AML-193 (cell line): ENCODE measurements around the gene FAM120AOS.
"Not testable (repeated sequence)": the region's sequence is repeated elsewhere in the genome, so short reads cannot be mapped to it uniquely, and the experiment has no call there.

Experiments used
- DNase-seq, 2 experiments: peaks; one replicate each; lab custom pipeline; 2025; lab: John Stamatoyannopoulos, UW

FAM120AOS gene

DNA sequence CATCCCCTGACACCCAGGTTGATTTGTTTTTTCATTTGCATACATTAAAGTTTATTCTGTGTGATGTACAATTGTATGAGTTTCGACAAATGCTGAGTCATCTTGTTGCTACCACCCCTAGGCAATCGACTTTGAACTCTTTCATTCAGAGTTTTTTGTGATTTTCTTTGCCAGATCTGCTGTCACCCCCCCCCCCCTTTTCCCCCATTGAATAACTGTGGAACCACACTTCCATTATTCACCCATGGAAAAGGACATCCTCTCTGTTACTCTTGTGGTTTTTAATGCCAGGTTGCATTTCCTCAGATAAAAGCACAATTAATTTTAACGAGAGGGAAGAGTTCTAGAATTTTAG lies 13.7 kb upstream of the FAM120AOS start:
- no peak for DNase-seq

DNA sequence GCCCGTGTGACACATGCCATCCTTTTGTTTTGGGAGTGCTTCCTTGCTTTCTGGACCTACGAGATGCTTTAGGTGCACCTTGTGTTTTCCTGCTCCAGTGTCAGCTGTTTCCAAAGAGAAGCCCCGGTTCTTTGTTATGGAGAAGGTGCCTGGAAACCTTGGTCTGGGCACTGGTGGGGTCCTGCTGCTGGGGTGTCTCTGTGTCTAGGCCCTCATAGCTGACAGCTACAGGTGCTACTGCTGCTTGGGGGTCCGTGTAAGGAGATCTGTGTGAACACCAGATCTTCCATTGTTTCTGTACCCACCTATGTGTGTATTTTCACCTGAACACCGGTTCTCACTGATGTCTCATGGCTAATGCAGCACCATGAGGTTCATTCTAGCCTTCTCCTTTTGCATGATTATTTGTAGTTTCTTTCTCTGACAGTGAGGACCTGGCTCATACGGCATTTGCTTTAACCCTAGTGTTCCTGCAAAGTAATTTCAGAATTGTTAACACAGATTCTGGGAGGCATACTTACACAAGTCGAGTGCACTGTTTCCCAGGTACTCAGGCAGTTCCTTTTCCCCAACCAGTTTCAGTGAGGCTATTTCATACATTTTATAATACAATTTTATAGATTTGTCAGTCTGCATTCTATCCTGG lies 13.2 kb upstream of the FAM120AOS start:
- DNase-seq = no peak

DNA sequence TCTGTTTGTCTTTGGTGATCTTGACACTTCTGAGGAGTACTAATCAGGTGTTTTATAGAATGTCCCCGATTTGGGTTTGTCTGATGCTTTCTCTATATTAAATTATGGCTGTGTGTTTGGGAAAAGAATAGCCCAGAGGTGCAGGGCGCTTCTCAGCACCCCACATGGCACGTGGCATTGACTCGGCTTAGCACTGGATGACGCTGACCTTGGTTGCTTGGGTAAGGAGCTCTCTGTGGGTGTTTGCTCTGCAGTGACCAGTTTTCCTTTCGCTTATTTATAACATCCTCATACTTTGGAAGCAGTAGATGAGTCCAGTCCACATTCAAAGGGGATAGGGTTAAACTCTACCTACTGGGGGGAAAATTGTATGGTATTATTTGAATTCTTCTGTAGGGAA lies 12.5 kb upstream of the FAM120AOS start:
- no peak for DNase-seq

DNA sequence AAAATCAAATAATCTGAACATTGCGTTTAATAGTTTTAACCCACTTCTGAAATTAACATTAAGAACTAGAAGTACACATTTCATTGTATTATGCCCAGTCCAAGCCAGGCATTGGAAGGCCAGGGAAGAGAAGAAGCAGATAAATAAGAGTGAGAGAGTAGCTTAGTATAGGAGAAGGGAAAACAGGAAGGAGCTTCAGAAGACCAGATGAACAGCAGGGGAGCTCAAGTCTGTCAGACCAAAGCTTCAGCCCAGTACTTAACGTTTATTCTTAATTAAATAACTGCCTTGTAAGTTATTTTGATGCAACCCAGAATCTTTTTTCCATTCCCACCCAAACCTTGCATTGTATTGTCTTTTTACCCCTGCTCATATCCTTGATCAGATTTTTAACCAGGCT lies 11.5 kb upstream of the FAM120AOS start:
- DNase-seq = no peak

DNA sequence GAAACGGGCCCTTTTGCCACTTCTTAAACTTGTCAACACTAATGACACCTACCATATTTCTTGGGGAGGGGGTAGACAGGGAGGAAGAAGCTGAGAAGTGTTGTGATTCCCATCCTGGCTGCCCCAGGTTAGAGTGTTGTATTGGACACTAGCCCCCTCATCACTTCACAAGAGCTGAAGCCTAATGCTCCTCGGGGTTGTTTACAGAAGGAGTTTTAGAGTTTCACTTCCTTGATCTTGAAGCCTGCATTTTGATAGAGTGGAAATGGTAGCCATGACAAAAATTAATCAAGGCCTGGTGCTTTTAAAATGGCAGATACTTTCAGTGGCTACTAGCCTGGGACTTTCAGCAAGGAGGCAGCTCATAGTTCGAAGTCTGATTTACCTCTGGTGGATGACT lies 11.0 kb upstream of the FAM120AOS start:
- no peak for DNase-seq

DNA sequence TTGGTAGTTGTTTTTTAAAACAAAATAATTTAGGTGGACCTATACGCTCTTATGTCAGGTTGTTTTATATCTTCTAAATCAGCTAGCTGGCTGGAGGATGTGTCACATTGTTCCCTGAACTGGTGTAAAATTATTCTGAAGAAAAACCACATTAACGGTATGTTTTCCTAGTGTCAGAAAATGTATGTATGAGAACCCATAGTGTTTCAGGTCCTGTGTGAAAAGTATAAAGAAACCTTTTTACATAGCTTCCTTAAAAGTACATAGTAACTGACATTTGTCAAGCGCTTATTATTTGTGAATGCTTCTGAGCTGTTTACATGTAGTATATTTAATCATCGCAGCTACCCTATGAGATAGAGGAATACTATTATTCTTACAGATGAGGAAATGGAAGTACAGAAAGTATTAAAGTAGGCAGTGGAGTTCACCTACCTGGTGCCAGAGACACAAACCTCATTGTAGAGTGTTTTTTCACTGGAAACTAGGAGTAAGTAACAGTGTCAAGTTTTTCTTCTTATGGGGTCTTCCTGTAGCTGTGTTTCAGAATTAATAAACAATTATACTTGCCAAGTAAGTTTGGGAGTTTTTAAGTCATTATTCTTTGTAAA lies 10.4 kb upstream of the FAM120AOS start:
- DNase-seq = no peak

DNA sequence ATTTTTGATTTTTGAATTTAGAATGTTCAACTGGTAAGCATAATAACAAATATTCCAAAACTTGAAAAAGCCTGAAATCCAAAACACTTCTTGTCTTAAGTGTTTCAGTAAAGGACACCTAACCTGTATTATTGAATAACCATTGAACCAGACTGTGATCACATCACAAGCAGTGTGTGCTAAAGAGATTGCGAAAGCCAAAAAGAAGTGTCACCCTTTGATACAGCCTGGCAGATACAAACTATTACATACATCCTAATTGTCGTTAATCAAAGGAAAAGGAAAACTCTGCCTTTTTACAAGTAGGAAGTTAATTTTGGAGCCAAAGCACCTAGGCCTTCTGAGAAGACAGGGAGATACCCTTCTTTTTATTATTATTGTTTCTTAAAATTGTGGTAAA lies 8.4 kb upstream of the FAM120AOS start:
- no peak for DNase-seq

DNA sequence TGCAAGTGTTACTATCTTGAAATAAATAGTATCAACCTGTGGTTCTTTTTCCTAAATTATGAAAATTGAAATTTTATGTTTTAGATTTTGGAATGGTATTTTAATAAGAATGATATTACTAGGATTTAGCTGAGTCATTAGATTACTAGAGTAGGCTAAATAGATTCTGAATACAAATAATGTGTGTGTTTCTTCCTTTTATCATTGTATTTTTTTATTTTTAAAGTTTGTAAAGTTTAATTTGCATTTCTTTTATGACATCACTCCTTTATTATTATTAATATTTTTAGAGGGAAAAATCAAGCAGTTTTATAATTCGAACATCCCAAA lies 8.0 kb upstream of the FAM120AOS start:
- DNase-seq = no peak

DNA sequence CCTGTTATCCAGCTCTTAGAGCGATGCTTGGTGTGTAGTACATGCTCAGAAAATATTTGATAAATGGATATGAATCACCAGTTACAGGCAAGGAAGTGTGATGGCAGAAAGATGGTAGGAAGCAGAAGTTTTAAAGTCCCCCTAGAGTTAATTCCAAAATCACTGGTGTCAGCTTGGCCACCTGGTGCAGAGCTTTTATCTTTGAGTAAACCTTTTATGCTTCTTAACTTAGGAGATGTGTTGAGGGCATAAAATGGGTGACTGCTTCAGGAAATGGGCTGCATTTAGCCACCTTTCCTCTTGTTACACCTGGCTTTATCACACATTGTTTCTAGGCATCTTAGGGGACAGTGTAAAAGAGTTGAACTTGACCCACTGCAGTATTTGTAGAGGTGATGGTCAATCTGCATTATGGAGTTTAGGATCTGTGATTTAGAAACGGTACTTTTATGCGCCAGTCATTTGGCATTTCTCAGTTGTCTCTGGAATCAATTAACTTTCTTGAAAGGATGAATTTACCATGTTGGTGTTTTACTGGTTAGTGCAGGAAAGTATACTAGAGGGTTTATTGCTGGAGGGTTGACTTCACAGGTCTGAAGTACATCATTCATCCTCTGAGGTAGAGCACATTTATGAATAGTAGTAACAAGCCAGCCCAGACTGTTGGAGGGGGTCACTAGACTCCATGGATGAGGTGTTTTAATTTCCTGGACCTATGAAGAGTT lies 7.5 kb upstream of the FAM120AOS start:
- no peak for DNase-seq

DNA sequence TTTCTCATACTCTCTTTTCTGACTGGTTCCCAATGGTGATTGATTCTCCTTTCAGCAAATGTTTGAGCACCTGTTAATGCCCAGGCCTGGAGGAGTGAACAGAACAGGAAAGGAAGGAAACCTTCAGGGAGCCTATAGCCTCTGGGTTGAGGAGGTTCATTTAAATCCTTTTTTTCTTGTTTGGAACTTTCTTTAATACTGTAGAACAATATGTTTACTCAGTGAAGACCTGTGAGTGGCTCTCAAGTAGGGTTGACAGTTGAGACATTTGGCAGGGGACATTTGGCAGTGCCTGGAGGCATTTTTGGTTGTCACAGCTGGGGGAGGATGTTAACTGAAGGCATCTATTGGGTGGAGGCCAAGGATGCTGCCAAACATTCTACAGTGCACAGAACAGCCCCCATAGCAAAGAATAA lies 6.1 kb upstream of the FAM120AOS start:
- DNase-seq = no peak

DNA sequence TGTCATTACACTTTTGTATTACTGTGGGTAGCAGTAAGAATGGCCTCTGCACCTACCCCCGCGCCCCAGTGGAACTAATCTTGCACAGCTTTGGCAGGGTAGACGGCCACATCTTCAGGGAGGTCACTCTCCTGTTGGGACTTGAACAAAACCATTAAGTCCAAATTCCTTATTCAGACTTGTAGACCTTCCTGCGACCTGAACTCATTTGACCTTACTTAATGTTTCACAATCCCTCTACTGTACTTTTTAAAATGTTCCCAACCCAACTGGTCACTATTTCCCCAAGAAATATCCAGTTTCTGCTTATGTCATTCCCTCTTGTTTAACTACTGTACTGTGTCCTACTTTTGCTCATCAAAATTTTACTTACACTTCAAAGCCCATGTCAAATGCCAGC lies 5.3 kb upstream of the FAM120AOS start:
- DNase-seq = no peak

DNA sequence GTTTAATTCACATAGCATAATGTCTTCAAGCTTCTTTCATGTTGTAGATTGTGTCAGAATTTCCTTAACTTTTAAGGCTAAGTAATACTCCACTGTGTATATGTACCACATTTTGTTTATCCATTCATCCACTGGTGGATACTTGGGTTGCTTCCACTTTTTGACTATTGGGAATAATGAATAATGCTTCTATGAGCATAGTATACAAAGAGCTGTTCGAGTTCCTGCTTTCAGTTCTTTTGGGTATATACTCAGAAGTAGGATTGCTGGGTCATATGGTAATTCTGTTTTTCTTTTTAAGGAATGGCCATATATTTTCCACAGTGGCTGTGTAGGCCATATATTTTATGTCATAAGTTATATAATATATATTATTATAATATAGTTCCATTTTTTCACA lies 3.6 kb upstream of the FAM120AOS start:
- no peak for DNase-seq

DNA sequence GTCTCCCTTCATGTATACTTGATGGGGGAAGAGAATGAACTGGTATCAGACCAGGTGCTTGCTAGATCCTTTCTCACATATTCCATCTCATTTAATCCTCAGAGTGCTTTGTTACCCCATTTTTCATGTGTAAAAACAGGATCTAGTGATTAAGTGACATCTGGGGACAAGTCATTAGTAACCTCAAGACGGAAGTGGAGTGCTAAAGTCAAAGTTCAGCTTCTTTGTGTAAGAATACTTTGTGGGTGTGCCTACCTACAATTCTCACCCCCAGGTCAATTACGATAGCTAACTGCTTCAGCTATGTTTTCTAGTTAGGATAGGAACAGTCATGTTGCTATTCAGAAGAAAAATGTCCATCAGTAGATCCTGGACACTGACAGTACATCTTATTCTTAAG lies 3.1 kb upstream of the FAM120AOS start:
- DNase-seq = peak; percentile 55 to 73

DNA sequence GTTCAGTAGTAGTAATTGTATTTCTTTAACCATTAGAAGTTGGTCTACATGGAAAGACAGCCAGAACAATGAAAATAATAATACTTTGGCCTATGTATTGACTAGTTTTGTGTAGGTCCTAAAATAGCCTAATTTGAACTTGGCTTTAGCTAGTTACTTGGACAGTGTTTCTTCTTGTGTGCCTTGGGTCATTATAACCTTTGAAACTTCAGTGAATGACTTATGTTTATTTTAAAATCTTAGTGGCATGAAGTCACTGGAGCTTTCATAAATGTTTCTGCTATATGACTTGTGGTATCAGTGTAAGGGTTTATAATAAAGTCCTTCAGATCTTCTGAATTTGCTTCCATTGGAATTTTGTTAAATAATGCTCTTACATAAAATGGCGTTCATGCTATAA lies 2.6 kb upstream of the FAM120AOS start:
- DNase-seq = no peak

DNA sequence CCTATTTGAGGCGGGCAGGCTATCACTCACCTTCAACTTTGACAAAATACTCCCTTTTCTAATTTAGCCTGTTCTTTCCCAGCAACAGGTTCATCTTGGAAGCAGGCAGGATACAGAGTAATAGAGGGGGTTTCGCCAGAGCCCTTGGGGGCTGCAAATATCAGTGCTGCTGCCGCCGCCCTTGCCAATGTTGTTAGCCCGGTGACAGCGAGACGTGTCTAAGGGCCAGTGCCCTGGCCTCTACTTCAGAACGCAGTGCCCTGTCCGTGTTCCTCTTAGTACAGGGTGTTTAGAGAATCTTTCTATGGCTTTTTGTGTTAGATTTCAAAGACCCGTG lies 703 bp downstream of the FAM120AOS start:
- DNase-seq = no peak

DNA sequence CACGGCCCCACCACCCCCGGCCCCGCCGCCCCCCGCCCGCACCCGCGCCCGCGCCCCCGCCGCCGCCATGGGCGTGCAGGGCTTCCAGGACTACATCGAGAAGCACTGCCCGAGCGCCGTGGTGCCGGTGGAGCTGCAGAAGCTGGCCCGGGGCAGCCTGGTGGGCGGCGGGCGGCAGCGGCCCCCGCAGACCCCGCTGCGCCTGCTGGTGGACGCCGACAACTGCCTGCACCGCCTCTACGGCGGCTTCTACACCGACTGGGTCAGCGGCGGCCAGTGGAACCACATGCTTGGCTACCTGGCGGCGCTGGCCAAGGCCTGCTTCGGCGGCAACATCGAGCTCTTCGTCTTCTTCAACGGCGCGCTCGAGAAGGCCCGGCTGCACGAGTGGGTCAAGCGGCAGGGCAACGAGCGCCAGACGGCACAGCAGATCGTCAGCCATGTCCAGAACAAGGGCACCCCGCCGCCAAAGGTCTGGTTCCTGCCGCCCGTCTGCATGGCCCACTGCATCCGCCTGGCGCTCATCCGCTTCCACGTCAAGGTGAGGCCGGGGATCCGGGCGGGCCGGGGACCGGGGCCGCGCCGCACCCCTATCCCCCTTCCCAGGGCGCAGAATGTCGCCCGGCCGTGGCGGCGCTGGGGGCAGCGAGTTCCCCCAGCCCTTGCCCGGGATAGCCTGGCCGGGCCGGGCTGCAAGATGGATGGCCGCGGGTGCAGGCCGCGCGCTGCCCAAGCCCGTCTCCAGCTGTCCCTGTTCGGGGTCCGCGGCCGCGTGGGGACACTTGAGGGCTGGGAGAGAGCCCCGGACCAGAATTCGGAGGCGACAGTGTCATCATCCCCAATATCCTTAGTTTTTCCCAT lies 1.3 kb downstream of the FAM120AOS start:
- DNase-seq = peak in 1 of 2 experiments; percentile 4

DNA sequence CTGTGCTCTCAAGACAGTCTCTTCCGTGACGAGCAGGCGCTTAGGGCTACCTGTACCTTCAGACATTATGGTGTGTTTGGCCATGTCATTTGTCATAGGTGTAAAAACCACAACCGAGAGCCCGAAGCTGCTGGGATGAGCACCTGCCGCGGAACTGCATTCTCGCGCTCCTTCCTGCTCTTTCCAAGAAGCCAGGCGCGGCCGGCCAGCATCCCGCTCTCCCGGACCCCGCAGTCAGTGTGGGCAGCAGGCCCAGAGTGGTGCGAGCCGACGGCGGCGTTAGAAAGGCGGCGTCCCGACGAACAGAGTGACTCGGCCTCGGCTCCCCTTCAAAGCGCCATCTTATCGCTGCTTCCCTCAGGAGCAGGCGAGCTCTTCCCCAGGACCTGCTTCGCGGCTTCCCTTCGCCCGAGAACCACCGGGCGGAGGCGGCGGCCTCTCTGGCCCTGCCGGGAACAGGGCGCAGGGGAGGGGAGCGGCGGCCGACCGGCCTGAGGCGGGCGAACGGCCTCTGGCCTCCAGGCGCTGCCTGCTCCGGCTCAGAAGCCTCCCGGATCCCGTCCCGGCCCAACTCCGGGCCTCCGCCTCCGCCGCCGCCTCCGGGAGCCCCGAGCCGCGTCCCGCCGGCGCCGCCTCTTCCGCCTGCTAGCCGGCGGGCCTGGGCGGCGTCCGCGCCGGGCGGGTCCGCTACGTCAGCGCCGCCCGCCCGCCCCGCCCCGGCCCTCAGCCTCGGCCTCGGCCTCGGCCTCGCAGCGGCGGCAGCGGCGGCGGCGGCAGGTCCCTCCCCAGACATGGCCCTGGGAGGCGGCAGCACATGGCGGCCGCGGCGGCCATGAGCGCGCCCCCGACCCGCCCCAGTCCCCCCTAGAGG lies 2.2 kb downstream of the FAM120AOS start, which contains the start of gene FAM120A:
FAM120A (plus strand) TSS at position 741 of the 871 bp plus-strand sequence. CDS start 231 bp downstream, outside the sequence.
- peak; percentile 50 to 55 for DNase-seq

DNA sequence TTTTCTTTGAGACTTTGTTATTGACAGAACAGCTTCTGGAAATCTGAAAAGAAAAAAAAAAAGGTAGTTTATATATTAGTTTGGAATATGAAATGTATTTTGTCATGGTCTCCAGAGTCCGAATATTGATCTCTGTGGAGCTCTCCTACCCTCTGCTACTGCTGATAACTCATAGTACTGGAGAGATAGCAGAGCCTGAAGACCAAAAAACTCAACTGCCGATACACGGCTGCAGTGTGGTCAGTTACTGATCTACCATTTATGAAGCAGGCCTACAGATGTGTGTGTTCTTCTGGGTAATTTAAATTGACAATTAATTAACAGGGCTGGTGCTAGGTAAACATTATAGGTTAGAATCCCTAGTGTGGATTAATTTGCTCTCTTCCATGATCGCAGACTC lies 5.7 kb downstream of the FAM120AOS start:
- no peak for DNase-seq

DNA sequence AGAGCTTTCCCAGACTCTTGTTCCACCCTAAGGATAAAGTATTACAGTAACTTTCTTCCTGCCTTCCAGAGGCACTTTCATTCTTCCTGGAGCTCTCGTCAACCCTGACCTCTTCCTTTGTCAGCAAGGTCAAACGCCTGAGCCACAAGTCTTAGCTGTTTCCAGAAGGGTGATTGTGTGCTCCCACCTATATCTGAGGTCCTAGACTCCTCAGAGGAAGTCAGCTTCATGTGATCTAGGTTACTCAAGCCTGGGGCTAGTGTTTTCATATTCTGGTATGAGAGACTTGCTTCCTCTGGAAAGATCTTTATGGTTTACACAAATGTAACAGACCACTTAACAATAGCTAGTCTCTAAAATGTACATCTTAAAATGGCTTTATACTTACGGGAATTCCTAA lies 7.3 kb downstream of the FAM120AOS start:
- DNase-seq = no peak

DNA sequence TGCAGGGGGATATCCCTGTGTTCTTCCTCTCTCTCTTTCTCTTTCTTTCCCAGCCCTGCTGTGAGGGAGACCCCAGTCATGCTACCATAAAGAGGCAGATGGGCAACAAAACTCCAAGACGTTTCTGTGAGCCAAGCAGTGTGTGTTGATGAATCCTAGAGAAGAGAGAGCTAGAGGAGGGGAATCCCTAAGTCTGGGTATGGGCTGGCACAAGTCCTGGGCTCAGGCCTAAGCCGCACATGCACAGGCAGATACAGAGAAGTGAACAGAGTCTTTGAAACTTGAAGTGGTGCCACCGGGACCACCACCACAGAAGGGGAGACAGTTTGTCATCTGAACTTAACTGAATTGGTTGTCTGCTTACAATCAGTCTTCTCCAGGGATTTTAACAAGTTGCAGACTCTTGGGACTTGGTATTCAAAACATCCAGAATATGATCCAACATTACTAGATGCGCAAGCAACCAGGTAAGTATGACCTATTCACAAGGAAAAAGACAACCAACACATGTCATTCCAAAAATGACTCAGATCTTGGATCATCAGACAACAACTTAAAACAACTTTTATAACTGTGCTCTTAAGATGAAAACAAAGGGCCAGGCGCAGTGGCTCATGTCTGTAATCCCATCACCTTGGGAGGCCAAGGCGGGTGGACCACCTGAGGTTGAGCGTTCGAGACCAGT lies 12.3 kb downstream of the FAM120AOS start:
- no peak for DNase-seq

DNA sequence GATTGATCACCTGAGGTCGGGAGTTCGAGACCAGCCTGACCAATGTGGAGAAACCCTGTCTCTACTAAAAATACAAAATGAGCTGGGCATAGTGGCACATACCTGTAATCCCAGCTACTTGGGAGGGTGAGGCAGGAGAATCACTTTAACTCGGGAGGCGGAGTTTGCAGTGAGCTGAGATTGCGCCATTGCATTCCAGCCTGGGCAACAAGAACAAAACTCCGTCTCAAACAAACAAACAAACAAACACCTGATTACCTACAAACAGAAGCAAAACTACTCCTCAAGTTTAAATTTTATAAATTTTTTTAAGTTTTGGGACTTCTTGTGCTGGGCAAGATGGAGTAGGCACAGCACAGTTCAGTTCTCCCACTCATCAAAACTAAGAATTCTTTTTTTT lies 14.1 kb downstream of the FAM120AOS start:
- DNase-seq = not testable (repeated sequence)
